DOHH2 (cell line): ENCODE results near the gene MRPL34.

Experiments used
- H3F3A ChIP-seq: fragments of 200-600 bp; sonication (generic), shearing (Covaris generic); 2 replicates; pipeline ENCODE4 v1.6.0; 2016; ENCODE audit warnings: antibody characterized with exemption, mild to moderate bottlenecking; ENCODE audit not compliant: control insufficient read depth, insufficient read depth
- H3K27ac ChIP-seq: fragments of 200-600 bp; sonication (generic); 2 replicates; pipeline ENCODE4 v1.5.1; 2014; ENCODE audit warnings: low read depth, mild to moderate bottlenecking, low read length, moderate library complexity
- H3K27me3 ChIP-seq: fragments of 200-600 bp; sonication (generic); 2 replicates; pipeline ENCODE4 v1.6.1; 2014; ENCODE audit warnings: mild to moderate bottlenecking, low read length, mixed read lengths; ENCODE audit not compliant: control insufficient read depth
- H3K36me3 ChIP-seq: fragments of 200-600 bp; sonication (generic); 2 replicates; pipeline ENCODE4 v1.6.1; 2014; ENCODE audit warnings: mild to moderate bottlenecking, low read length, moderate library complexity, mixed read lengths; ENCODE audit not compliant: control insufficient read depth
- H3K4me1 ChIP-seq: fragments of 200-600 bp; sonication (generic); 2 replicates; pipeline ENCODE4 v1.6.1; 2014; ENCODE audit warnings: mild to moderate bottlenecking, low read length, mixed read lengths; ENCODE audit not compliant: control insufficient read depth
- H3K4me2 ChIP-seq: fragments of 200-600 bp; sonication (generic); 2 replicates; pipeline ENCODE4 v1.6.0; 2014; ENCODE audit warnings: mild to moderate bottlenecking, low read length, moderate library complexity
- H3K4me3 ChIP-seq: fragments of 200-600 bp; sonication (generic); 2 replicates; pipeline ENCODE4 v1.5.1; 2014; ENCODE audit warnings: mild to moderate bottlenecking, low read length, mixed read lengths
- H3K79me2 ChIP-seq: fragments of 200-600 bp; sonication (generic); 2 replicates; pipeline ENCODE4 v1.6.1; 2014; ENCODE audit warnings: mild to moderate bottlenecking, low read length, mixed read lengths; ENCODE audit not compliant: control insufficient read depth
- H3K9me2 ChIP-seq: fragments of 200-600 bp; sonication (generic); replicated peaks from 2 replicates; pipeline ENCODE4 v1.6.1; 2014; ENCODE audit warnings: mild to moderate bottlenecking, low read length, mixed read lengths; ENCODE audit not compliant: control insufficient read depth
- H3K9me3 ChIP-seq: fragments of 200-600 bp; sonication (generic); 2 replicates; pipeline ENCODE4 v1.6.1; 2014; ENCODE audit warnings: antibody characterized with exemption, low read length, mixed read lengths; ENCODE audit not compliant: control insufficient read depth, insufficient read depth
- H4K20me1 ChIP-seq: fragments of 200-600 bp; sonication (generic); 2 replicates; pipeline ENCODE4 v1.6.0; 2014; ENCODE audit warnings: low read depth, mild to moderate bottlenecking, antibody characterized with exemption, low read length, moderate library complexity; ENCODE audit not compliant: control insufficient read depth, insufficient read depth
- CTCF ChIP-seq: fragments of 200-600 bp; sonication (generic); IDR thresholded peaks from one replicate; pipeline ENCODE4 v1.5.1; 2014; ENCODE audit warnings: antibody characterized with exemption, mild to moderate bottlenecking, low read depth, low read length; ENCODE audit not compliant: poor library complexity, severe bottlenecking
- EZH2phosphoT487 ChIP-seq: fragments of 200-600 bp; sonication (generic); IDR thresholded peaks from 2 replicates; pipeline ENCODE4 v1.6.1; 2017; ENCODE audit warnings: borderline replicate concordance, mild to moderate bottlenecking, antibody characterized with exemption, low read length, moderate library complexity, mixed read lengths

Gene MRPL34

GRCh38 chr19:17336872-17337674 is 31.4 kb downstream of the MRPL34 start, which contains the start of gene GTPBP3:
Gene GTPBP3 (plus strand): TSS chr19:17337553. CDS start chr19:17337612, 59 bp downstream.
- H3K4me1 ChIP-seq: peaks cover 45% of the 10 kb centered on the region
- peak within 1 kb of the TSS; percentile 76 for H3K27ac ChIP-seq
- H3K79me2 ChIP-seq: peaks cover 25% of the 10 kb centered on the region
- peak within 1 kb of the TSS; percentile 96 for H3K4me3 ChIP-seq
- H3K9me3 ChIP-seq: peaks cover 10% of the 10 kb centered on the region; the same call in 1 of the 2 replicates
- H3K27me3 ChIP-seq: no peaks in the 10 kb centered on the region
- TF ChIP-seq CTCF (no peak), EZH2phosphoT487 (no peak)
- H3K9me2 ChIP-seq: no peaks in the 10 kb centered on the region
- no peaks in the 10 kb centered on the region; the same call in 1 of the 2 replicates for H4K20me1 ChIP-seq
- peaks cover 8% of the 10 kb centered on the region for H3F3A ChIP-seq
- H3K4me2 ChIP-seq: peak within 1 kb of the TSS; percentile 96
- H3K36me3 ChIP-seq: peaks cover 35% of the 10 kb centered on the region

GRCh38 chr19:17337675-17338432 is 32.2 kb downstream of the MRPL34 start:
- peaks cover 25% of the 10 kb centered on the region for H3K79me2 ChIP-seq
- H3K27ac ChIP-seq: peak overlapping the region; percentile 76
- no peak for TF ChIP-seq EZH2phosphoT487
- no peak for TF ChIP-seq CTCF

GRCh38 chr19:17338433-17339078 is 32.9 kb downstream of the MRPL34 start:
- Histone ChIP-seq H3K9me2 (no peaks in the 10 kb centered on the region), H3K9me3 (no peaks in the 10 kb centered on the region), H3K27ac (no peak overlapping the region), H3K4me1 (peaks cover 42% of the 10 kb centered on the region), H3K36me3 (peaks cover 38% of the 10 kb centered on the region), H3K4me3 (peak overlapping the region; percentile 96), H3F3A (peaks cover 8% of the 10 kb centered on the region), H4K20me1 (no peaks in the 10 kb centered on the region; the same call in 1 of the 2 replicates), H3K79me2 (peaks cover 25% of the 10 kb centered on the region), H3K27me3 (no peaks in the 10 kb centered on the region), H3K4me2 (peak overlapping the region; percentile 96)
- no peak for TF ChIP-seq CTCF
- TF ChIP-seq EZH2phosphoT487: no peak

More at GRCh38 chr19:17337675-17338432, 32.2 kb downstream of the MRPL34 start:
- Histone ChIP-seq H3K4me2 (peak overlapping the region; percentile 96), H3K4me3 (peak overlapping the region; percentile 96), H3K36me3 (peaks cover 39% of the 10 kb centered on the region), H3F3A (peaks cover 8% of the 10 kb centered on the region), H3K9me3 (peaks cover 5% of the 10 kb centered on the region; the same call in 1 of the 2 replicates), H3K4me1 (peaks cover 43% of the 10 kb centered on the region), H3K27me3 (no peaks in the 10 kb centered on the region), H3K9me2 (no peaks in the 10 kb centered on the region), H4K20me1 (no peaks in the 10 kb centered on the region; the same call in 1 of the 2 replicates)
